AG04450 (cell line): ENCODE data around the gene STXBP6. TPM values are rescaled to one million over a fixed set of nuclear protein-coding genes. Genes with fewer than 3 reads are reported as not detected.

ENCODE experiments used
- CTCF ChIA-PET: fragments of 300-600, 350-600 bp; formaldehyde crosslinking; extraction: SDS; loops from one replicate; lab custom pipeline; 2022; ENCODE audit warnings: antibody characterized with exemption, inconsistent platforms; lab: Charles Lee
- POLR2A ChIA-PET: fragments of 350-600 bp; formaldehyde crosslinking; extraction: SDS; loops from one replicate; lab custom pipeline; 2021; ENCODE audit warnings: antibody characterized with exemption, inconsistent platforms; lab: Yijun Ruan, JAX
- DNase-seq: peaks from one replicate; pipeline ENCODE4 v3.0.0-alpha.2; 2011; ENCODE audit warnings: low read depth, low spot score
- H3K27ac ChIP-seq: one replicate; pipeline ENCODE4 v1.5.1; 2012; ENCODE audit warnings: low read depth, low read length, control low read depth
- H3K27me3 ChIP-seq: one replicate; pipeline ENCODE4 v1.6.0; 2012; ENCODE audit warnings: low read length; ENCODE audit not compliant: control insufficient read depth, insufficient read depth
- H3K4me3 ChIP-seq: 2 replicates; pipeline ENCODE4 v1.5.1; 2011; ENCODE audit warnings: mild to moderate bottlenecking, low read depth, low read length, control low read depth
- H3K9me3 ChIP-seq: 2 replicates; pipeline ENCODE4 v1.5.1; 2012; ENCODE audit warnings: low read length; ENCODE audit not compliant: control insufficient read depth, insufficient read depth
- CTCF ChIP-seq: IDR thresholded peaks from 2 replicates; pipeline ENCODE4 v1.5.1; 2011; ENCODE audit warnings: low read depth, low read length, control low read depth, inconsistent platforms
- polyA plus RNA-seq: library from polyadenylated mRNA; depleted of rRNA; stranded (reverse); fragments of >200 nt; gene quantifications from 2 replicates; pipeline ENCODE4 v1.2.3, GENCODE V29; 2011

STXBP6 gene
- polyA plus RNA-seq, 1 experiment = 0.16 TPM

GRCh38 chr14:24879661-24880386 is 170.1 kb downstream of the STXBP6 start:
- ChIA-PET POLR2A (no interaction called here), CTCF (no interaction called here)
- no peak overlapping the region for H3K4me3 ChIP-seq
- TF ChIP-seq CTCF = no peak
- no peak overlapping the region for H3K27ac ChIP-seq
- no peaks in the 10 kb centered on the region for H3K27me3 ChIP-seq
- DNase-seq = no peak
- H3K9me3 ChIP-seq = no peaks in the 10 kb centered on the region; the same call in 1 of the 2 replicates

- POLR2A ChIA-PET = no interaction called here
- Histone ChIP-seq H3K9me3 (no peaks in the 10 kb centered on the region; the same call in 1 of the 2 replicates), H3K4me3 (no peak overlapping the region), H3K27ac (no peak overlapping the region), H3K27me3 (no peaks in the 10 kb centered on the region)
- CTCF ChIA-PET = no interaction called here
- DNase-seq = no peak
- TF ChIP-seq CTCF = no peak
Observed at GRCh38 chr14:24876996-24877395, 173.0 kb downstream of the STXBP6 start.

GRCh38 chr14:24875991-24876878 is 173.7 kb downstream of the STXBP6 start:
- ChIA-PET CTCF (no interaction called here), POLR2A (no interaction called here)
- H3K4me3 ChIP-seq = no peak overlapping the region
- no peak for TF ChIP-seq CTCF
- H3K27ac ChIP-seq = no peak overlapping the region
- no peaks in the 10 kb centered on the region for H3K27me3 ChIP-seq
- no peak for DNase-seq
- no peaks in the 10 kb centered on the region for H3K9me3 ChIP-seq

GRCh38 chr14:24875203-24875838 is 174.6 kb downstream of the STXBP6 start:
- ChIA-PET POLR2A (no interaction called here), CTCF (no interaction called here)
- H3K9me3 ChIP-seq = no peaks in the 10 kb centered on the region
- no peak overlapping the region for H3K27ac ChIP-seq
- no peaks in the 10 kb centered on the region for H3K27me3 ChIP-seq
- no peak for TF ChIP-seq CTCF
- no peak overlapping the region for H3K4me3 ChIP-seq
- DNase-seq = no peak
